IPS-NIHi7 (cell line): ENCODE data around the gene DNAH8.

Source experiments
- DNase-seq: peaks from one replicate; pipeline ENCODE4 v3.0.0; 2012; ENCODE audit warnings: mixed read lengths; ENCODE audit errors: extremely low spot score

Gene DNAH8

GRCh38 chr6:38796850-38797249 is 81.7 kb downstream of the DNAH8 start:
- no peak for DNase-seq

GRCh38 chr6:38797391-38797790 is 82.3 kb downstream of the DNAH8 start:
- DNase-seq = no peak

- DNase-seq = no peak
These were observed 84.5 kb downstream of the DNAH8 start for GRCh38 chr6:38799529-38800184.

GRCh38 chr6:38801305-38801704 is 86.2 kb downstream of the DNAH8 start:
- no peak for DNase-seq

GRCh38 chr6:38802497-38802896 is 87.4 kb downstream of the DNAH8 start:
- no peak for DNase-seq

- no peak for DNase-seq
These were observed 88.0 kb downstream of the DNAH8 start for GRCh38 chr6:38803129-38803528.

- DNase-seq = no peak
These were observed 89.2 kb downstream of the DNAH8 start for GRCh38 chr6:38804358-38804757.

- no peak for DNase-seq
These were observed 90.1 kb downstream of the DNAH8 start for GRCh38 chr6:38805127-38805655.

GRCh38 chr6:38805692-38806091 is 90.6 kb downstream of the DNAH8 start:
- DNase-seq = no peak

- DNase-seq = peak; percentile 38
These were observed 91.2 kb downstream of the DNAH8 start for GRCh38 chr6:38806271-38806670.

- no peak for DNase-seq
These were observed 91.7 kb downstream of the DNAH8 start for GRCh38 chr6:38806833-38807232.

- no peak for DNase-seq
These were observed 92.9 kb downstream of the DNAH8 start for GRCh38 chr6:38808039-38808438.

- DNase-seq = no peak
These were observed 98.1 kb downstream of the DNAH8 start for GRCh38 chr6:38813041-38813823.

- DNase-seq = no peak
These were observed 99.7 kb downstream of the DNAH8 start for GRCh38 chr6:38814761-38815160.

GRCh38 chr6:38815250-38815649 is 100.1 kb downstream of the DNAH8 start:
- DNase-seq = no peak

GRCh38 chr6:38818691-38819090 is 103.6 kb downstream of the DNAH8 start:
- DNase-seq = no peak

GRCh38 chr6:38822963-38823362 is 107.9 kb downstream of the DNAH8 start:
- no peak for DNase-seq

GRCh38 chr6:38824243-38824894 is 109.3 kb downstream of the DNAH8 start:
- DNase-seq = no peak

- no peak for DNase-seq
These were observed 111.9 kb downstream of the DNAH8 start for GRCh38 chr6:38827024-38827423.

- no peak for DNase-seq
These were observed 116.8 kb downstream of the DNAH8 start for GRCh38 chr6:38831865-38832264.

GRCh38 chr6:38833320-38833719 is 118.2 kb downstream of the DNAH8 start:
- no peak for DNase-seq

GRCh38 chr6:38836585-38836984 is 121.5 kb downstream of the DNAH8 start:
- DNase-seq = no peak

GRCh38 chr6:38837101-38837500 is 122.0 kb downstream of the DNAH8 start:
- no peak for DNase-seq
